Natural killer cell (primary cell): ENCODE results near the gene SF3B1. TPM values are rescaled to one million over a fixed set of nuclear protein-coding genes. Genes with fewer than 3 reads are reported as not detected.
"Not testable (repeated sequence)": the region's sequence is repeated elsewhere in the genome, so short reads cannot be mapped to it uniquely, and the experiment has no call there.

ENCODE experiments used
- ATAC-seq, 3 donors: fragments of 150-1000 bp in 2 of 3; fragments of 200-7000 bp in 1 of 3; cut with Tn5 transposase; 1 replicate in 1 of 3; 2 replicates in 2 of 3; pipeline ENCODE4 v1.10.0; 2021; ENCODE audit warnings: mild to moderate bottlenecking in 2 of 3, moderate library complexity in 2 of 3
- DNase-seq, 2 donors: peaks; one replicate each; pipeline versions ENCODE4 v3.0.0 to v3.0.0-alpha.2; 2013 to 2021; ENCODE audit warnings: mixed read lengths in 1 of 2
- H3K27ac ChIP-seq: one replicate; pipeline ENCODE4 v1.5.1; 2013; ENCODE audit warnings: mild to moderate bottlenecking, low read length
- H3K27me3 ChIP-seq: one replicate; pipeline ENCODE4 v1.6.1; 2013; ENCODE audit warnings: low read length; ENCODE audit not compliant: control insufficient read depth, insufficient read depth
- H3K36me3 ChIP-seq: one replicate; pipeline ENCODE4 v1.6.1; 2013; ENCODE audit warnings: low read length; ENCODE audit not compliant: control insufficient read depth, insufficient read depth
- H3K4me1 ChIP-seq: one replicate; pipeline ENCODE4 v1.6.1; 2013; ENCODE audit warnings: low read length; ENCODE audit not compliant: control insufficient read depth, insufficient read depth
- H3K4me3 ChIP-seq: one replicate; pipeline ENCODE4 v1.5.1; 2013; ENCODE audit warnings: low read length
- H3K9me3 ChIP-seq: one replicate; pipeline ENCODE4 v1.6.1; 2013; ENCODE audit warnings: low read length; ENCODE audit not compliant: control insufficient read depth, insufficient read depth
- H3K27ac Mint-ChIP-seq, 2 donors: one replicate each; pipeline ENCODE4 v1.8.0; 2022; ENCODE audit warnings: mild to moderate bottlenecking in 2 of 2, mixed read lengths in 2 of 2, moderate library complexity in 1 of 2
- H3K27me3 Mint-ChIP-seq, 2 donors: one replicate each; pipeline ENCODE4 v1.8.0; 2022; ENCODE audit warnings: low read depth in 2 of 2, mixed read lengths in 2 of 2
- H3K36me3 Mint-ChIP-seq: one replicate; pipeline ENCODE4 v1.8.0; 2022; ENCODE audit warnings: mixed read lengths
- H3K4me1 Mint-ChIP-seq, 2 donors: one replicate each; pipeline ENCODE4 v1.8.0; 2022; ENCODE audit warnings: mixed read lengths in 2 of 2
- H3K4me3 Mint-ChIP-seq: one replicate; pipeline ENCODE4 v1.8.0; 2022; ENCODE audit warnings: mild to moderate bottlenecking, moderate library complexity, mixed read lengths
- H3K9me3 Mint-ChIP-seq, 2 donors: one replicate each; pipeline ENCODE4 v1.8.0; 2022; ENCODE audit warnings: mixed read lengths in 2 of 2
- WGBS: methylation state at CpG from one replicate; pipeline ENCODE4 v1.1.7; 2013; ENCODE audit warnings: missing lambda C conversion rate; ENCODE audit not compliant: insufficient coverage; 5-methylcytosine and 5-hydroxymethylcytosine counted together
- intact Hi-C: fragments of 100-400 bp; cut with micrococcal nuclease; formaldehyde crosslinking; loops from one replicate; pipeline ENCODE4 v1.14.2; 2022
- total RNA-seq, 4 donors: library from RNA; stranded (reverse); fragments of 120-200 nt in 1 of 4; gene quantifications; one replicate each; pipeline versions ENCODE4 v1.2.3 to v1.2.4, GENCODE V29; 2013 to 2022
- TF ChIP-seq, protein P1 (sequence below): fragments of 200-600 bp; IDR thresholded peaks from one replicate; pipeline ENCODE4 v1.8.0; 2022; ENCODE audit warnings: antibody characterized with exemption

The SF3B1 gene
- total RNA-seq, 3 donors from 2014 or later (not counting 1 experiment from before 2014, with no cell fraction given): 387 to 472 (median 447) TPM

DNA sequence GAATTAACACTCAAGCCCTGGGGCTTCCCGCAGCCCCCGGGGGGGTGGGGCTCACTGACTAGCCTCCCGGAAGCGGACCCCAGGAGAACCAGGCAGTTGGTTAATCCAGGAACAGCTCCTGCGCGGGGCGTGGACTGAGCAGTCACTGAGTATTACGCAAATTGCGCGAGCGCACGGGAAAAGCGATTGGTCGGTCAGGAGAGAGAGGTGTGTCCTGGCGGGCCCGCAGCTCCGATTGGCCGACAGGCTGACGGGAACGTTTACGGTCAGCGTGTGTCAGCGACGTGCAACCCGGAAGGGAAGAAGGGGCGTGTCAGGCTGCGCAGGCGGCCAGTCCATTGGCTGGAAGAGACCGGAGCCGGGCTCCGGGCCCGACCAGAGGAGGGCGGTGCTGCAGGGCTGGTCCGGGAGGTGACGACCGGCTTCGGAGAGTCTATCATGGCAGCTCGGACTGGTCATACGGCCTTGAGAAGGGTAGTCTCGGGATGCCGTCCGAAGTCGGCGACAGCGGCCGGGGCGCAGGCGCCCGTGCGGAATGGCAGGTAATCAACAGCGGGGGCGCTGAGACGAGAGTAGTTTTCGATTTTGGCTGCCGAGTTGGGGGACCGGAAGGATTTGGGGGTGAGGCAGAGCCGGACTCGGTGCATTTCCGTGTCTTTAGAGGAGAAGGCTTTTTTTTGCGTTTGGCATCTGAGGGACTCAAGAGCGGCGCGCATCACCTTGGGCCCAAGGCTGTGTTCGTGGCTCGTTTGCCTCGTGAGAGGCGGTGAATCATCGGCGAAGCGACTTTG lies 18.5 kb upstream of the SF3B1 start, which contains the start of gene COQ10B:
TSS of gene COQ10B (plus strand) at position 430 of the 791 bp plus-strand sequence. CDS start at position 439, 9 bp downstream.
- Mint-ChIP-seq H3K36me3 (peaks cover 7% of the 10 kb centered on the region), H3K27me3 (no peaks in the 10 kb centered on the region), H3K4me3 (peak within 1 kb of the TSS; percentile 99), H3K27ac (peak within 1 kb of the TSS; percentile 100), H3K9me3 (no peaks in the 10 kb centered on the region), H3K4me1 (peaks cover 45 to 54% of the 10 kb centered on the region in 2 donors)
- intact Hi-C loops: loop anchor here (1.0 kb wide), 3 partner anchors 18 to 62 kb away; partner anchors contain the start of genes HSPE1 and SF3B1
- TF ChIP-seq, protein P1, sequence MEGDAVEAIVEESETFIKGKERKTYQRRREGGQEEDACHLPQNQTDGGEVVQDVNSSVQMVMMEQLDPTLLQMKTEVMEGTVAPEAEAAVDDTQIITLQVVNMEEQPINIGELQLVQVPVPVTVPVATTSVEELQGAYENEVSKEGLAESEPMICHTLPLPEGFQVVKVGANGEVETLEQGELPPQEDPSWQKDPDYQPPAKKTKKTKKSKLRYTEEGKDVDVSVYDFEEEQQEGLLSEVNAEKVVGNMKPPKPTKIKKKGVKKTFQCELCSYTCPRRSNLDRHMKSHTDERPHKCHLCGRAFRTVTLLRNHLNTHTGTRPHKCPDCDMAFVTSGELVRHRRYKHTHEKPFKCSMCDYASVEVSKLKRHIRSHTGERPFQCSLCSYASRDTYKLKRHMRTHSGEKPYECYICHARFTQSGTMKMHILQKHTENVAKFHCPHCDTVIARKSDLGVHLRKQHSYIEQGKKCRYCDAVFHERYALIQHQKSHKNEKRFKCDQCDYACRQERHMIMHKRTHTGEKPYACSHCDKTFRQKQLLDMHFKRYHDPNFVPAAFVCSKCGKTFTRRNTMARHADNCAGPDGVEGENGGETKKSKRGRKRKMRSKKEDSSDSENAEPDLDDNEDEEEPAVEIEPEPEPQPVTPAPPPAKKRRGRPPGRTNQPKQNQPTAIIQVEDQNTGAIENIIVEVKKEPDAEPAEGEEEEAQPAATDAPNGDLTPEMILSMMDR: no peak
- Histone ChIP-seq H3K4me1 (peaks cover 5% of the 10 kb centered on the region), H3K4me3 (peak within 1 kb of the TSS; percentile 81), H3K27ac (peak within 1 kb of the TSS; percentile 98), H3K27me3 (no peaks in the 10 kb centered on the region), H3K36me3 (no peaks in the 10 kb centered on the region), H3K9me3 (no peaks in the 10 kb centered on the region)
- under 1% methylated on average over 70 of the region's 70 CpGs for WGBS
- ATAC-seq (peak; percentile 80 to 95 (median 84)), DNase-seq (peak; percentile 97 to 100)

DNA sequence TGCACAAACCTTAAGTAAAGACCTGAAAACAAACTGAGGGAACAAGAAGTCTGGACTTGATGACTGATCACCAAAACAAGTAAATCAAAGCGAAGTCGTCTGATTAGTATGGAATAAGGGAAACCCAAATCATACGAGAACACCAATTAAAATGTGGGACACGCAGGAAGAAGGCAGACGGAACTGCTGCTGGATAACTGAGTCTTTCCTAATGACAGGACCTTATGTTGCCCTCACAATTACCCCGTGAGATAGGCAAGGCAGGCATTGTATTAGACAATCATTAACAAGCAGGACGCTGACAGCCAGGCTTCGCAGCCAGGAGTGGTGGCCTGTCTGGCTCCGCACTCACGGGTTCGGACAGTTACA lies 17.9 kb upstream of the SF3B1 start:
- TF ChIP-seq, protein P1: no peak
- intact Hi-C loops: loop anchor here (1.0 kb wide), 3 partner anchors 17 to 63 kb away; partner anchors contain the start of genes HSPE1 and SF3B1
- ATAC-seq (no peak), DNase-seq (no peak)
- Mint-ChIP-seq H3K4me1 (peaks cover 40 to 48% of the 10 kb centered on the region in 2 donors), H3K36me3 (peaks cover 7% of the 10 kb centered on the region), H3K27ac (peak overlapping the region; percentile 100), H3K4me3 (peak overlapping the region; percentile 99), H3K27me3 (no peaks in the 10 kb centered on the region), H3K9me3 (no peaks in the 10 kb centered on the region)
- peak overlapping the region; percentile 98 for H3K27ac ChIP-seq
- WGBS: 7% methylated on average over 11 of the region's 11 CpGs
- H3K4me3 ChIP-seq: peak overlapping the region; percentile 81
- peaks cover 5% of the 10 kb centered on the region for H3K4me1 ChIP-seq
- H3K27me3 ChIP-seq: no peaks in the 10 kb centered on the region
- no peaks in the 10 kb centered on the region for H3K36me3 ChIP-seq
- no peaks in the 10 kb centered on the region for H3K9me3 ChIP-seq

DNA sequence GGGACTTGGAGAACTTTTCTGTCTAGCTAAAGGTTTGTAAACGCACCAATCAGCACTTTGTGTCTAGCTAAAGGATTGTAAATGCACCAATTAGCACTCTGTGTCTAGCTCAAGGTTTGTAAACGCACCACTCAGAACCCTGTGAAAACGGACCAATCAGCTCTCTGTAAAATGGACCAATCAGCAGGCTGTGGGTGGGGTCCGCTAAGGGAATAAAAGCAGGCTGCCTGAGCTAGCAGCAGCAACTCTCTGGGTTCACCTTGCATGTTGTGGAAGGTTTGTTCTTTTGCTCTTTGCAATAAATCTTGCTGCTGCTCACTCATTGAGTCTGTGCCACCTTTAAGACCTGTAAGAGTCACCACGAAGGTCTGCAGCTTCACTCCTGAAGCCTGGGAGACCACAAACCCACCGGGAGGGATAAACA lies 16.1 kb upstream of the SF3B1 start:
- H3K27ac ChIP-seq, H3K27me3 Mint-ChIP-seq, H3K9me3 ChIP-seq, intact Hi-C loops, ATAC-seq, H3K27me3 ChIP-seq, H3K9me3 Mint-ChIP-seq, H3K4me1 ChIP-seq, H3K4me3 ChIP-seq, H3K4me3 Mint-ChIP-seq, H3K27ac Mint-ChIP-seq, H3K36me3 Mint-ChIP-seq, DNase-seq, H3K36me3 ChIP-seq: not testable (repeated sequence)
- H3K4me1 Mint-ChIP-seq: peaks cover 34 to 38% of the 10 kb centered on the region in 2 donors
- WGBS: 68% methylated on average over 6 of the region's 6 CpGs

DNA sequence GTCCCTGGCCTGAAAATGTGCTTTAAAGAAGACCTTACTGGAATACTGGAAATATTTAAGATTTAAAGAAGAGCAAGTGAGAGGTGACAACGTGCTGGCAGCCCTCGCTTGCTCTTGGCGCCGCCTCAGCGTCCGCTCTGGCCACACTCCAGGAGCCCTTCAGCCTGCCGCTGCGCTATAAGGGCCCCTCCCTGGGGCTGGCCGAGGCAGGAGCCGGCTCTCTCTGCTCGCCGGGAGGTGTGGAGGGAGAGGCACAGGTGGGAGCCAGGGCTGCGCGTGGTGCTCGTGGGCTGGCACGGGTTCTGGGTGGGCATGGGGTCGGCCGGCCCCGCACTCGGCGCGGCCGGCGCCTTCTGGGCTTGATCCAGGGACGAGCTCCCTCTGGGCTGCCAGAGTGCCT lies 15.6 kb upstream of the SF3B1 start:
- TF ChIP-seq, protein P1: no peak
- peaks cover 7% of the 10 kb centered on the region for H3K36me3 Mint-ChIP-seq
- intact Hi-C loops: no loop called here

More for the DNA sequence above, 15.6 kb upstream of the SF3B1 start:
- Histone ChIP-seq H3K27me3 (no peaks in the 10 kb centered on the region), H3K36me3 (no peaks in the 10 kb centered on the region), H3K4me3 (no peak overlapping the region), H3K4me1 (peaks cover 4% of the 10 kb centered on the region), H3K9me3 (no peaks in the 10 kb centered on the region), H3K27ac (no peak overlapping the region)
- Mint-ChIP-seq H3K4me3 (no peak overlapping the region), H3K4me1 (peaks cover 30 to 33% of the 10 kb centered on the region in 2 donors), H3K27me3 (no peaks in the 10 kb centered on the region), H3K9me3 (no peaks in the 10 kb centered on the region), H3K27ac (no peak overlapping the region)
- WGBS: 94% methylated on average over 25 of the region's 25 CpGs
- ATAC-seq (no peak), DNase-seq (no peak)
